ENCODE data around the gene ILDR2.

Gene ILDR2

DNA sequence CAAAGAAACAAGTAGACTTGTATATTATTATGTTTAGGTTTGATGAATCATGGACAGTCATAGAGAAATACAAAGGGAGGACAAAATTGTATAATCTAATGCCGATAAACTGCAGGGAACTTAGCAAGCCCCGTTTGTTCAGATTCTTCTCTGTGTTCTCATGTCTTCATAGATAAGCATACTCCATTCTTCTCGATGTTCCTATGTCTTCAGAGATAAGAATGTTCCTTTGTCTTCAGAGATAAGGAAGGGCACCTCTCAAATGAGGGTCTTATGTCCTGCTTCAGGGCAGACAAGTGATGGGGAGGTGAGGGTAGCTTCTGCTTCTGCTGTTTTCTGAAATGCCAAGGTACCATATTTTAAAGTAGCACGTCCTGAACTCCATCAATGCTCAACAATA lies 79.6 kb downstream of the ILDR2 start:
- H3K9me3 ChIP-seq (ENCODE audit: insufficient read depth, low read depth, low read length): peaks cover 9% of the 10 kb centered on the region
- no peak for TF ChIP-seq EZH2phosphoT487 (IDR thresholded peaks at IDR 0.05; ENCODE audit: borderline replicate concordance)
- TF ChIP-seq, protein P1, sequence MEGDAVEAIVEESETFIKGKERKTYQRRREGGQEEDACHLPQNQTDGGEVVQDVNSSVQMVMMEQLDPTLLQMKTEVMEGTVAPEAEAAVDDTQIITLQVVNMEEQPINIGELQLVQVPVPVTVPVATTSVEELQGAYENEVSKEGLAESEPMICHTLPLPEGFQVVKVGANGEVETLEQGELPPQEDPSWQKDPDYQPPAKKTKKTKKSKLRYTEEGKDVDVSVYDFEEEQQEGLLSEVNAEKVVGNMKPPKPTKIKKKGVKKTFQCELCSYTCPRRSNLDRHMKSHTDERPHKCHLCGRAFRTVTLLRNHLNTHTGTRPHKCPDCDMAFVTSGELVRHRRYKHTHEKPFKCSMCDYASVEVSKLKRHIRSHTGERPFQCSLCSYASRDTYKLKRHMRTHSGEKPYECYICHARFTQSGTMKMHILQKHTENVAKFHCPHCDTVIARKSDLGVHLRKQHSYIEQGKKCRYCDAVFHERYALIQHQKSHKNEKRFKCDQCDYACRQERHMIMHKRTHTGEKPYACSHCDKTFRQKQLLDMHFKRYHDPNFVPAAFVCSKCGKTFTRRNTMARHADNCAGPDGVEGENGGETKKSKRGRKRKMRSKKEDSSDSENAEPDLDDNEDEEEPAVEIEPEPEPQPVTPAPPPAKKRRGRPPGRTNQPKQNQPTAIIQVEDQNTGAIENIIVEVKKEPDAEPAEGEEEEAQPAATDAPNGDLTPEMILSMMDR (conservative IDR thresholded peaks at IDR 0.05; ENCODE audit: low read length): no peak
- no peaks in the 10 kb centered on the region for H3F3A ChIP-seq (ENCODE audit: low read depth)
- H3K79me2 ChIP-seq (ENCODE audit: insufficient read depth, low read length): no peaks in the 10 kb centered on the region
- H4K20me1 ChIP-seq (ENCODE audit: insufficient read depth, low read length, poor library complexity, severe bottlenecking): no peaks in the 10 kb centered on the region
- no peak overlapping the region for H3K9ac ChIP-seq (ENCODE audit: low read depth, low read length, poor library complexity, severe bottlenecking)
- H3K27me3 ChIP-seq (ENCODE audit: insufficient read depth, low read length, poor library complexity, severe bottlenecking): no peaks in the 10 kb centered on the region
- no peak overlapping the region for H2AFZ ChIP-seq (ENCODE audit: low read length)
- H3K4me1 ChIP-seq (ENCODE audit: insufficient read depth, low read length, poor library complexity, severe bottlenecking): no peaks in the 10 kb centered on the region
- no peak overlapping the region for H3K4me3 ChIP-seq (ENCODE audit: low read length, poor library complexity, severe bottlenecking)
- H3K9me2 ChIP-seq (replicated peaks; ENCODE audit: low read depth, low read length): no peaks in the 10 kb centered on the region
- no peak overlapping the region for H3K4me2 ChIP-seq (ENCODE audit: low read depth, low read length, poor library complexity, severe bottlenecking)
- H3K36me3 ChIP-seq (ENCODE audit: insufficient read depth, low read length): no peaks in the 10 kb centered on the region

GRCh38 chr1:166889776-166890175 lies 85.6 kb downstream of the ILDR2 start:
- Histone ChIP-seq H3K4me3 (ENCODE audit: low read length, poor library complexity, severe bottlenecking) (no peak overlapping the region), H2AFZ (ENCODE audit: low read length) (peak overlapping the region; percentile 69)

DNA sequence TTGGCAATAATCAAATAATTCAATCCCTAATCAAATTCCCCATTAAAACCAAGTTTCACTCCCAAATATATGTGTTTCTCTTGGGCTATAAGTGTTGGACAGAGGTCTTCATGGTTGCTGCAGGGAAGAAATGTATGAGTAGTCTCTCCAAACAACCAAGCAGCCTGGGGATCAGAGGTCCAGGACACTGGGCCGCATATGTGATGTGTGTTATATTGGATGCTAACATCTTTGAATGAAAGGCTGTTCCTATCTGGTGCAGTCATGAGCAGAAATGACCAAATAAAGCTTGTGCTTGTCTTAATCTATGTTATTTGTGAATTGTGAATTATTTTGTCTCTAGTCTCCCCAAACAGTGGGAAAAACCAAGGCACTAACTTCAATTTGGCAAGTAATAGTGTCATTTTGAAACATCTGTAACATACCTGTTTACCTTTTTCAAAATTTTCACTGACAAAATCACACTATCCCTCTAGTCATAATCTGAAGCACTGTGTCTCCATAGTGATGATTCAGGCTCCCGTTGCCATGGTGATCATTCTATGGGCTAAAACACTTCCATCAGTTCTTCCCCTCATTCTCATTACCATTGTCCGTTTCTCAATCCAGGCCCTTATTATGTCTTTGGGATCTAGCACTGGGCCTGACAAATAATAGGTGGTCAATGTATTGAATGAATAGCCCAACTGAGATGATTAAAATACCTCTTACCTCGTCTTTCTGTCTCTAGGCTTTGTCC lies 86.8 kb downstream of the ILDR2 start:
- H3K79me2 ChIP-seq (ENCODE audit: insufficient read depth, low read length): no peaks in the 10 kb centered on the region
- H3K4me1 ChIP-seq (ENCODE audit: insufficient read depth, low read length, poor library complexity, severe bottlenecking): peaks cover 23% of the 10 kb centered on the region
- H3K9me3 ChIP-seq (ENCODE audit: insufficient read depth, low read depth, low read length): no peaks in the 10 kb centered on the region
- no peaks in the 10 kb centered on the region for H4K20me1 ChIP-seq (ENCODE audit: insufficient read depth, low read length, poor library complexity, severe bottlenecking)
- H2AFZ ChIP-seq (ENCODE audit: low read length): no peak overlapping the region
- no peak for TF ChIP-seq EZH2phosphoT487 (IDR thresholded peaks at IDR 0.05; ENCODE audit: borderline replicate concordance)
- TF ChIP-seq, protein P1 (conservative IDR thresholded peaks at IDR 0.05; ENCODE audit: low read length): no peak
- no peak overlapping the region for H3K9ac ChIP-seq (ENCODE audit: low read depth, low read length, poor library complexity, severe bottlenecking)
- no peak overlapping the region for H3K4me2 ChIP-seq (ENCODE audit: low read depth, low read length, poor library complexity, severe bottlenecking)
- H3K27me3 ChIP-seq (ENCODE audit: insufficient read depth, low read length, poor library complexity, severe bottlenecking): no peaks in the 10 kb centered on the region
- no peak overlapping the region for H3K4me3 ChIP-seq (ENCODE audit: low read length, poor library complexity, severe bottlenecking)
- H3F3A ChIP-seq (ENCODE audit: low read depth): no peaks in the 10 kb centered on the region
- H3K36me3 ChIP-seq (ENCODE audit: insufficient read depth, low read length): no peaks in the 10 kb centered on the region
- no peaks in the 10 kb centered on the region for H3K9me2 ChIP-seq (replicated peaks; ENCODE audit: low read depth, low read length)

More at GRCh38 chr1:166889776-166890175, 85.6 kb downstream of the ILDR2 start:
- H3K79me2 ChIP-seq (ENCODE audit: insufficient read depth, low read length): no peaks in the 10 kb centered on the region
- H3K4me2 ChIP-seq (ENCODE audit: low read depth, low read length, poor library complexity, severe bottlenecking): peak overlapping the region; percentile 23
- no peaks in the 10 kb centered on the region for H3K9me2 ChIP-seq (replicated peaks; ENCODE audit: low read depth, low read length)
- H3K4me1 ChIP-seq (ENCODE audit: insufficient read depth, low read length, poor library complexity, severe bottlenecking): peaks cover 17% of the 10 kb centered on the region
- H4K20me1 ChIP-seq (ENCODE audit: insufficient read depth, low read length, poor library complexity, severe bottlenecking): no peaks in the 10 kb centered on the region
- no peaks in the 10 kb centered on the region for H3F3A ChIP-seq (ENCODE audit: low read depth)
- TF ChIP-seq, protein P1 (conservative IDR thresholded peaks at IDR 0.05; ENCODE audit: low read length): no peak
- TF ChIP-seq EZH2phosphoT487 (IDR thresholded peaks at IDR 0.05; ENCODE audit: borderline replicate concordance): no peak
- H3K27me3 ChIP-seq (ENCODE audit: insufficient read depth, low read length, poor library complexity, severe bottlenecking): no peaks in the 10 kb centered on the region
- no peaks in the 10 kb centered on the region for H3K9me3 ChIP-seq (ENCODE audit: insufficient read depth, low read depth, low read length)
- H3K9ac ChIP-seq (ENCODE audit: low read depth, low read length, poor library complexity, severe bottlenecking): no peak overlapping the region
- no peaks in the 10 kb centered on the region for H3K36me3 ChIP-seq (ENCODE audit: insufficient read depth, low read length)
